Esophagus squamous epithelium (tissue), 5 donors: ENCODE measurements around the gene ZNF606. TPM values are rescaled to one million over a fixed set of nuclear protein-coding genes. Genes with fewer than 3 reads are reported as not detected.
A peak's percentile ranks its signal among the peaks of the same experiment; 100 is the strongest.

ENCODE experiments used
- DNase-seq: peaks from one replicate; lab custom pipeline; 2025; lab: John Stamatoyannopoulos, UW
- H3K27ac ChIP-seq, 4 donors: fragments of 200-600 bp; sonication (generic); one replicate each; pipeline ENCODE4 v1.5.1; 2016 to 2019; ENCODE audit warnings: mild to moderate bottlenecking in 1 of 4
- H3K27me3 ChIP-seq, 4 donors: fragments of 200-600 bp; sonication (generic); 1 replicate in 3 of 4; 2 replicates in 1 of 4; pipeline versions ENCODE4 v1.5.1 to v1.6.0; 2017 to 2021; ENCODE audit warnings: antibody characterized with exemption in 1 of 4
- H3K36me3 ChIP-seq, 3 donors: fragments of 200-600 bp; sonication (generic); one replicate each; pipeline ENCODE4 v1.5.1; 2016 to 2019
- H3K4me1 ChIP-seq, 3 donors: fragments of 200-600 bp; sonication (generic); one replicate each; pipeline ENCODE4 v1.5.1; 2017 to 2019
- H3K4me3 ChIP-seq, 4 donors: fragments of 200-600 bp; sonication (generic); 1 replicate in 3 of 4; 2 replicates in 1 of 4; pipeline ENCODE4 v1.5.1; 2016 to 2019; ENCODE audit warnings: mild to moderate bottlenecking in 2 of 4, moderate library complexity in 1 of 4
- H3K9me3 ChIP-seq, 3 donors: fragments of 200-600 bp; sonication (generic); one replicate each; pipeline ENCODE4 v1.5.1; 2016 to 2019
- CTCF ChIP-seq, 6 experiments: fragments of 450-650 bp in 4 of 6; fragments of 200-600 bp in 2 of 6; sonication (generic) in 2 of 6; IDR thresholded peaks; one replicate each; pipeline ENCODE4 v1.5.1; 2016 to 2019; ENCODE audit warnings: antibody characterized with exemption in 6 of 6, mild to moderate bottlenecking in 4 of 6, moderate library complexity in 4 of 6
- POLR2A ChIP-seq, 4 donors: fragments of 450-650 bp; IDR thresholded peaks; one replicate each; pipeline ENCODE4 v1.6.1; 2017; ENCODE audit warnings: antibody characterized with exemption in 4 of 4, mild to moderate bottlenecking in 4 of 4, moderate library complexity in 3 of 4
- WGBS, 2 donors: methylation state at CpG; one replicate each; pipeline ENCODE4 v1.1.5; 2018; 5-methylcytosine and 5-hydroxymethylcytosine counted together
- intact Hi-C: fragments of 100-400 bp; cut with DNase I; formaldehyde crosslinking; loops from one replicate; pipeline ENCODE4 v1.15.0; 2022
- total RNA-seq, 4 donors: library from RNA; depleted of rRNA; stranded (reverse); fragments of >200 nt; gene quantifications; one replicate each; pipeline ENCODE4 v1.1.0, GENCODE V29; 2016
- donor health status: DM: yes; HTN: yes; CAD: no.

The ZNF606 gene
- total RNA-seq, 4 donors from 2014 or later: 7.2 to 13.0 (median 8.1) TPM

- Histone ChIP-seq H3K36me3 (no peaks in the 10 kb centered on the region), H3K9me3 (peaks cover 0 to 85% (median 60%) of the 10 kb centered on the region in 3 donors), H3K27ac (no peak overlapping the region), H3K4me1 (no peaks in the 10 kb centered on the region), H3K27me3 (peaks cover 0 to 8% (median 0%) of the 10 kb centered on the region in 4 donors), H3K4me3 (no peak overlapping the region)
- WGBS, 2 donors: 79 to 85% methylated on average over 16 to 17 of the region's 21 CpGs
- no peak for DNase-seq
- intact Hi-C loops: no loop called here
- no peak for TF ChIP-seq CTCF (IDR thresholded peaks at IDR 0.05)
- TF ChIP-seq POLR2A (IDR thresholded peaks at IDR 0.05): no peak
Observed at GRCh38 chr19:58040751-58041525, 38.3 kb upstream of the ZNF606 start.

GRCh38 chr19:58038688-58039204, 36.1 kb upstream of the ZNF606 start:
- Histone ChIP-seq H3K4me1 (peaks cover 0 to 6% (median 0%) of the 10 kb centered on the region in 3 donors), H3K4me3 (no peak overlapping the region), H3K27me3 (peaks cover 0 to 22% (median 0%) of the 10 kb centered on the region in 4 donors), H3K27ac (no peak overlapping the region), H3K36me3 (no peaks in the 10 kb centered on the region), H3K9me3 (peaks cover 0 to 76% (median 43%) of the 10 kb centered on the region in 3 donors)
- DNase-seq: no peak
- 27 to 34% methylated on average over 2 to 8 of the region's 8 CpGs for WGBS, 2 donors
- intact Hi-C loops: no loop called here
- TF ChIP-seq CTCF (IDR thresholded peaks at IDR 0.05) (no peak), POLR2A (IDR thresholded peaks at IDR 0.05) (no peak)

- no peak for DNase-seq
- intact Hi-C loops: no loop called here
- Histone ChIP-seq H3K27me3 (peaks cover 0 to 29% (median 0%) of the 10 kb centered on the region in 4 donors), H3K36me3 (no peaks in the 10 kb centered on the region), H3K4me3 (peak overlapping the region in 1 of 4 donors; percentile 12), H3K9me3 (peaks cover 0 to 76% (median 45%) of the 10 kb centered on the region in 3 donors), H3K4me1 (peaks cover 0 to 12% (median 0%) of the 10 kb centered on the region in 3 donors), H3K27ac (no peak overlapping the region)
- TF ChIP-seq POLR2A (IDR thresholded peaks at IDR 0.05) (no peak), CTCF (IDR thresholded peaks at IDR 0.05) (no peak)
- 22 to 28% methylated on average over 10 to 19 of the region's 44 CpGs for WGBS, 2 donors
Observed at GRCh38 chr19:58037927-58038687, 35.5 kb upstream of the ZNF606 start.

- H3K27me3 ChIP-seq: peaks cover 0 to 30% (median 0%) of the 10 kb centered on the region in 4 donors
- whole genome bisulfite sequencing, 2 donors: 56 to 58% methylated on average over 8 of the region's 8 CpGs
- intact Hi-C loops: no loop called here
Observed at GRCh38 chr19:58035863-58036262, 33.2 kb upstream of the ZNF606 start.

More at GRCh38 chr19:58035863-58036262, 33.2 kb upstream of the ZNF606 start:
- H3K4me3 ChIP-seq: no peak overlapping the region
- DNase-seq: no peak
- TF ChIP-seq CTCF (IDR thresholded peaks at IDR 0.05) (no peak), POLR2A (IDR thresholded peaks at IDR 0.05) (no peak)
- H3K9me3 ChIP-seq: peaks cover 0 to 55% (median 27%) of the 10 kb centered on the region in 3 donors
- H3K27ac ChIP-seq: no peak overlapping the region
- no peaks in the 10 kb centered on the region for H3K36me3 ChIP-seq
- peaks cover 0 to 13% (median 0%) of the 10 kb centered on the region in 3 donors for H3K4me1 ChIP-seq
